OCI-LY7 (cell line): Measurements from ENCODE around the gene GNGT1.

Experiments used
- EZH2phosphoT487 ChIP-seq: fragments of 200-600 bp; sonication (generic); IDR thresholded peaks from 2 replicates; pipeline ENCODE4 v1.6.1; 2018; ENCODE audit warnings: low read depth, borderline replicate concordance, mild to moderate bottlenecking, mixed run types, antibody characterized with exemption, low read length, moderate library complexity, mixed read lengths
- TF ChIP-seq, protein P1 (sequence below): fragments of 200-600 bp; sonication (generic); conservative IDR thresholded peaks from 2 replicates; pipeline ENCODE4 v1.5.1; 2014; ENCODE audit warnings: mild to moderate bottlenecking, antibody characterized with exemption, low read length, moderate library complexity, mixed read lengths

GRCh38 chr7:93894966-93895640 is 11.3 kb upstream of the GNGT1 start:
- TF ChIP-seq, protein P1, sequence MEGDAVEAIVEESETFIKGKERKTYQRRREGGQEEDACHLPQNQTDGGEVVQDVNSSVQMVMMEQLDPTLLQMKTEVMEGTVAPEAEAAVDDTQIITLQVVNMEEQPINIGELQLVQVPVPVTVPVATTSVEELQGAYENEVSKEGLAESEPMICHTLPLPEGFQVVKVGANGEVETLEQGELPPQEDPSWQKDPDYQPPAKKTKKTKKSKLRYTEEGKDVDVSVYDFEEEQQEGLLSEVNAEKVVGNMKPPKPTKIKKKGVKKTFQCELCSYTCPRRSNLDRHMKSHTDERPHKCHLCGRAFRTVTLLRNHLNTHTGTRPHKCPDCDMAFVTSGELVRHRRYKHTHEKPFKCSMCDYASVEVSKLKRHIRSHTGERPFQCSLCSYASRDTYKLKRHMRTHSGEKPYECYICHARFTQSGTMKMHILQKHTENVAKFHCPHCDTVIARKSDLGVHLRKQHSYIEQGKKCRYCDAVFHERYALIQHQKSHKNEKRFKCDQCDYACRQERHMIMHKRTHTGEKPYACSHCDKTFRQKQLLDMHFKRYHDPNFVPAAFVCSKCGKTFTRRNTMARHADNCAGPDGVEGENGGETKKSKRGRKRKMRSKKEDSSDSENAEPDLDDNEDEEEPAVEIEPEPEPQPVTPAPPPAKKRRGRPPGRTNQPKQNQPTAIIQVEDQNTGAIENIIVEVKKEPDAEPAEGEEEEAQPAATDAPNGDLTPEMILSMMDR = no peak
- no peak for TF ChIP-seq EZH2phosphoT487
